ENCODE results near the gene SIRT7.

SIRT7 gene

GRCh38 chr17:81934850-81935708 is 17.1 kb upstream of the SIRT7 start:
- no peak for DNase-seq (ENCODE audit: low spot score)
- in situ Hi-C loops (cut with MboI; ENCODE audit: low sequenced_read_pairs, unreplicated experiment): no loop called here
- no peak for TF ChIP-seq CTCF (IDR thresholded peaks at IDR 0.05; ENCODE audit: borderline replicate concordance, control extremely low read depth, extremely low read depth, insufficient read depth, missing control alignments)

GRCh38 chr17:81934098-81934757 is 16.3 kb upstream of the SIRT7 start:
- DNase-seq (ENCODE audit: low spot score): no peak
- no peak for TF ChIP-seq CTCF (IDR thresholded peaks at IDR 0.05; ENCODE audit: borderline replicate concordance, control extremely low read depth, extremely low read depth, insufficient read depth, missing control alignments)
- in situ Hi-C loops (cut with MboI; ENCODE audit: low sequenced_read_pairs, unreplicated experiment): no loop called here

DNA sequence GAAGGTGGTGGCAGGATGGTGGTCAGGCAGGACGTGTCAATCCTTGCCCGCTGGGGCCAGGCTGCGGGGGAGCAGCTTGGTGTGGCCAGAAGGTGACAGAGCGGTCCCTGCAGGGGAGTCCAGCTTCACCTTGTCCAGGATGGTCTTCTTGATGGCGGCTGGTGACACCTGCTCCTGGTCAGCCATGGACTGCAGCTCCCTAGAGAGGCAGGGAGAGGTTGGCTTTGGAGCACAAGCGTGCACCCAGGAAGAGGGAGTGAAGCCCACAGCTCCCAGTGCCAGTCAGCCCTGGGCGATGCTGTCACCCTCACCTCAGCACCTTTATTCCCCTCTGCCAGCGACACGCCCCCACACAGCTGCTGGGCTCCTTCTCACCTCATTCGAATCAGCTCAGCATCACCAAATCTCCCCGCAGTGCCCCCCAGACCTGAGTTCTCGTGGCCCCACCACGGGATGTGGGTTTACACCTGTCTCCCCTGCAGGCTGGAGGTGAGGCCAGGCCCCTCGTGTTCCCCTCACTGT is 15.3 kb upstream of the SIRT7 start:
- no peak for TF ChIP-seq CTCF (IDR thresholded peaks at IDR 0.05; ENCODE audit: borderline replicate concordance, control extremely low read depth, extremely low read depth, insufficient read depth, missing control alignments)
- DNase-seq (ENCODE audit: low spot score): no peak
- in situ Hi-C loops (cut with MboI; ENCODE audit: low sequenced_read_pairs, unreplicated experiment): no loop called here

DNA sequence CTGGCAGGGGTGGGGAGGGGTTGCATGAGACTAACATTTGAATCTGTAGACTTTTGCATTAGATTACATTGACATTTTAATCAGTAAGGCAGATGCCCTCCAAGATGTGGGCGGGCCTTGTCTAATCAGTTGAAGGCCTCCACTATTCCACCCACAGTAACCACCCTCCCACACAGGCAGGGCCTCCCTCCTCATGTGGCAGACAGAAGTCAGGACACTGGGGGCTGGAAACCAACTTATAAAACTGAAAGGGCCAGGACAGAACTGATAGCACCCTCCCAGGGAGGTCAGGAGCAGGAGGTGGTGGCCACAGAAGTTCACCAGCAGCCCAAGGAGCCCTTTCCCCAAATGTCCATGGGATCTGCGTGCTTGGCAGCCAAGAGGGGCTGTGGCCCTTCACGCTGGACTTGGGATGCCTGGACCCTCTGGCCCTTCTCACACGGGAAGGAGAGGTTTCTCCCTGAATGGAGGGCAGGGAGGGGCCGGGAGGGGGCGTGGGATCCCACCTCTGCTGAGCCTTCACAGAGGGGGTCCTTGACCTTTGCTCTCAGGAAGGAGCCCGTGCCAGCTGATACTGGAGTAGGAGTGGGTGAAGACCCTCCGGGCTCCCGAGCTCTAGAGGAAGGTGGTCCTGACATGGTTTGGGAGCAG is 14.5 kb upstream of the SIRT7 start:
- no peak for TF ChIP-seq CTCF (IDR thresholded peaks at IDR 0.05; ENCODE audit: borderline replicate concordance, control extremely low read depth, extremely low read depth, insufficient read depth, missing control alignments)
- DNase-seq (ENCODE audit: low spot score): no peak
- in situ Hi-C loops (cut with MboI; ENCODE audit: low sequenced_read_pairs, unreplicated experiment): no loop called here

- no peak for DNase-seq (ENCODE audit: low spot score)
- TF ChIP-seq CTCF (IDR thresholded peaks at IDR 0.05; ENCODE audit: borderline replicate concordance, control extremely low read depth, extremely low read depth, insufficient read depth, missing control alignments): no peak
- in situ Hi-C loops (cut with MboI; ENCODE audit: low sequenced_read_pairs, unreplicated experiment): no loop called here
Measured at GRCh38 chr17:81931557-81932332, 13.8 kb upstream of the SIRT7 start.

DNA sequence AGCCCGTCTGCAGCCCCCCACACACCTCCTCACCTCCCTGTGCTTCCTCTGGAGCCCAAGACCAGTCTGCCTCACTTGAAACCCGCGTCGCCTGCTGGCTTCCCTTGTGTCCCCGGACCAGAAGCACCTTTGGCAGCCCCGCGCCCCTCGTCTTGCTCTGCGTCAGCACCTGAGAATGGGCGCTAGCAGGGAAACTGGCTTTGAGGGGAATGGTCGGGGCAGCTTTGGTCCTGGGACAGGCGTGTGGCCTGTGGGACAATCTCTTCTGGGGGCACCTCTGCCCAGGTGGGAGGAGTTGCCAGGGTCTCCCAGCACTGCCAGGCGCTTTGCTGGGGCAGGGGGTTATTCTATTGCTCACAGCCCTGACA is 13.2 kb upstream of the SIRT7 start:
- no peak for DNase-seq (ENCODE audit: low spot score)
- TF ChIP-seq CTCF (IDR thresholded peaks at IDR 0.05; ENCODE audit: borderline replicate concordance, control extremely low read depth, extremely low read depth, insufficient read depth, missing control alignments): no peak
- in situ Hi-C loops (cut with MboI; ENCODE audit: low sequenced_read_pairs, unreplicated experiment): no loop called here

Data from GM13976 (cell line).